ENCODE results near the gene SNRNP35.

The SNRNP35 gene

GRCh38 chr12:123436017-123436964 is 21.6 kb upstream of the SNRNP35 start, which contains the start of gene RILPL2 (continued):
- TF ChIP-seq ZNF391 (tag by site-specific recombination; IDR thresholded peaks at IDR 0.05; ENCODE audit: borderline replicate concordance, low read depth) (no peak), ZNF621 (tag by site-specific recombination; IDR thresholded peaks at IDR 0.05) (no peak), KLF10 (tag by site-specific recombination; IDR thresholded peaks at IDR 0.05) (no peak), ZFP37 (tag by site-specific recombination; IDR thresholded peaks at IDR 0.05) (no peak), ZNF645 (tag by site-specific recombination; IDR thresholded peaks at IDR 0.05) (no peak), ZNF26 (tag by site-specific recombination; IDR thresholded peaks at IDR 0.05) (no peak), KLF1 (tag by site-specific recombination; IDR thresholded peaks at IDR 0.05) (peak; percentile 72), HOXD13 (CRISPR knock-in tag; IDR thresholded peaks at IDR 0.05; ENCODE audit: borderline replicate concordance) (no peak), ZNF707 (tag by site-specific recombination; IDR thresholded peaks at IDR 0.05) (no peak), SP3 (tag by site-specific recombination; IDR thresholded peaks at IDR 0.05) (peak; percentile 92), OSR2 (tag by site-specific recombination; IDR thresholded peaks at IDR 0.05) (no peak), ZNF580 (tag by site-specific recombination; IDR thresholded peaks at IDR 0.05) (no peak), KLF16 (tag by site-specific recombination; IDR thresholded peaks at IDR 0.05) (peak; percentile 78), ZNF529 (tag by site-specific recombination; IDR thresholded peaks at IDR 0.05; ENCODE audit: insufficient replicate concordance) (no peak), ZNF518A (tag by site-specific recombination; conservative IDR thresholded peaks at IDR 0.05; ENCODE audit: low read depth) (no peak), PRDM4 (tag by site-specific recombination; IDR thresholded peaks at IDR 0.05) (no peak), GLI2 (tag by site-specific recombination; IDR thresholded peaks at IDR 0.05; ENCODE audit: borderline replicate concordance, low read depth) (no peak), ZNF202 (tag by site-specific recombination; IDR thresholded peaks at IDR 0.05; ENCODE audit: borderline replicate concordance) (no peak), TCF7L2 (IDR thresholded peaks at IDR 0.05; ENCODE audit: borderline replicate concordance, low read depth, low read length) (no peak), ZNF350 (tag by site-specific recombination; IDR thresholded peaks at IDR 0.05) (no peak), PRDM6 (tag by site-specific recombination; IDR thresholded peaks at IDR 0.05) (no peak), YY1 (tag by site-specific recombination; IDR thresholded peaks at IDR 0.05) (no peak), KLF17 (tag by site-specific recombination; IDR thresholded peaks at IDR 0.05) (no peak)

Measured in HEK293 (cell line).